Measurements from ENCODE around the gene PITX1. TPM values are rescaled to one million over a fixed set of nuclear protein-coding genes. Genes with fewer than 3 reads are reported as not detected.

The PITX1 gene
- total and polyA plus RNA-seq, 7 experiments from 2014 or later: 0.17 TPM; not detected in 6

DNA sequence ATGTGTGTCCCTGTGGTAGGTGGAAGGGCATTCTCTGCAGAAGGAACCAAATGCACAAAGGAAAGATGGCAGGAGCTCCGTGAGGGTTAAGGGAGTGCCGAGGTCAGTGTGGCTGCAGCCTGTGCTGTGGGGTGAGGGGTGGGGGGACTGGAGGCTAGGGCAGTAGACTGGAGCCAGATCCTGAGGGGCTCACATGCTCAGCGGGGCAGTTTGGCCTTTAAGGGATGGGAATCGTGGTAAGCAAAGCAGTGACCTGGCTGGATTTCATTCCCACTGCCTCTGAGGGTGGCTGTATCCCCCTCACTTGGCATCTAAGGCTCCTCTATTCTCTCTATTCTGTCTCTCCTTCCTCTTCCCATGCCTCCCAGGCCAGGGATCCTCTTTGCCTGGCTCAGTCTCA is 15.6 kb downstream of the PITX1 start:
- POLR2A ChIA-PET: no interaction called here
- no peak for DNase-seq

DNA sequence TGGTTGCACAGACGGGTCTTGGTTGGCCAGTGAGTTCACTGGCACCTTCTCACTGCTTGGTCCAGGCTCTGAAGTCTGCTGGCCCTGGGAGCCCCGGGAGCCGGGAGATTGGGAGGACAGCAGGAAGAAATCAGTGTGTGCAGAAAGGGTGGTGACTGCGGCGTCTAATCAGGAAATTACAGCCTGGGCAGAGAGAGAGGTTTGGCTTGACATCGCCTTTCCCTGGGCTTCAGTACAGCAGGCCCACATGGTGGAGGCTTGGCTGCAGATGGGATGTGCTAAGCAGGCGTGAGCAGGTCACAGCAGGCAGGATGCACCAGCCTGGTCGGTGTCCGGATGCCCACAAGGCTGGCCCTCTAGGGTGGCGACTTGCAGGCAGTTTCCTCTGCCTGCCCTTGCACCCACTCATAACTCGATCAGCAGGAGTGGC is 17.2 kb downstream of the PITX1 start:
- intact Hi-C loops (cut with micrococcal nuclease): no loop called here
- Mint-ChIP-seq H3K27ac (no peak overlapping the region), H3K36me3 (no peaks in the 10 kb centered on the region), H3K27me3 (peaks cover 0 to 12% (median 0%) of the 10 kb centered on the region in 5 donors), H3K4me1 (no peaks in the 10 kb centered on the region), H3K9me3 (no peaks in the 10 kb centered on the region), H3K4me3 (no peak overlapping the region)
- Histone ChIP-seq H3K9me3 (ENCODE audit: control insufficient read depth in 2 of 3, low read length in 3 of 3) (no peaks in the 10 kb centered on the region), H3K27ac (ENCODE audit: low read depth, low read length) (no peak overlapping the region), H3K36me3 (ENCODE audit: control insufficient read depth in 2 of 3, insufficient read depth in 3 of 3, low read length in 3 of 3) (no peaks in the 10 kb centered on the region), H3K27me3 (ENCODE audit: control insufficient read depth in 2 of 2, insufficient read depth in 2 of 2, low read length in 2 of 2) (no peaks in the 10 kb centered on the region), H3K4me1 (ENCODE audit: control insufficient read depth in 2 of 2, insufficient read depth in 2 of 2, low read length in 2 of 2) (no peaks in the 10 kb centered on the region), H3K4me3 (ENCODE audit: low read length) (no peak overlapping the region)
- no peak for ATAC-seq
- peak in 1 of 9 donors; percentile 12 for DNase-seq
- ChIA-PET CTCF (no interaction called here), POLR2A (no interaction called here)

More for the DNA sequence above, 15.6 kb downstream of the PITX1 start:
- Histone ChIP-seq H3K27ac (ENCODE audit: low read depth, low read length) (no peak overlapping the region), H3K27me3 (ENCODE audit: control insufficient read depth in 2 of 2, insufficient read depth in 2 of 2, low read length in 2 of 2) (no peaks in the 10 kb centered on the region), H3K9me3 (ENCODE audit: control insufficient read depth in 2 of 3, low read length in 3 of 3) (no peaks in the 10 kb centered on the region), H3K4me1 (ENCODE audit: control insufficient read depth in 2 of 2, insufficient read depth in 2 of 2, low read length in 2 of 2) (no peaks in the 10 kb centered on the region), H3K4me3 (ENCODE audit: low read length) (no peak overlapping the region), H3K36me3 (ENCODE audit: control insufficient read depth in 2 of 3, insufficient read depth in 3 of 3, low read length in 3 of 3) (no peaks in the 10 kb centered on the region)
- CTCF ChIA-PET: interaction anchor here (0.6 kb wide), 1 partner anchor 814 kb away, joined by 3 read pairs; no protein-coding TSS in a partner anchor
- no peaks in the 10 kb centered on the region for H3K9me3 Mint-ChIP-seq
- H3K4me3 Mint-ChIP-seq: no peak overlapping the region
- H3K36me3 Mint-ChIP-seq: peaks cover 0 to 3% (median 0%) of the 10 kb centered on the region in 5 donors
- no peak overlapping the region for H3K27ac Mint-ChIP-seq
- peaks cover 0 to 22% (median 5%) of the 10 kb centered on the region in 5 donors for H3K27me3 Mint-ChIP-seq
- intact Hi-C loops (cut with micrococcal nuclease): no loop called here
- H3K4me1 Mint-ChIP-seq: no peaks in the 10 kb centered on the region
- ATAC-seq: no peak

GRCh38 chr5:135015942-135016341 is 18.1 kb downstream of the PITX1 start:
- Histone ChIP-seq H3K27ac (ENCODE audit: low read depth, low read length) (no peak overlapping the region), H3K27me3 (ENCODE audit: control insufficient read depth in 2 of 2, insufficient read depth in 2 of 2, low read length in 2 of 2) (no peaks in the 10 kb centered on the region), H3K36me3 (ENCODE audit: control insufficient read depth in 2 of 3, insufficient read depth in 3 of 3, low read length in 3 of 3) (no peaks in the 10 kb centered on the region), H3K4me3 (ENCODE audit: low read length) (no peak overlapping the region), H3K4me1 (ENCODE audit: control insufficient read depth in 2 of 2, insufficient read depth in 2 of 2, low read length in 2 of 2) (no peaks in the 10 kb centered on the region), H3K9me3 (ENCODE audit: control insufficient read depth in 2 of 3, low read length in 3 of 3) (no peaks in the 10 kb centered on the region)
- POLR2A ChIA-PET: no interaction called here
- Mint-ChIP-seq H3K9me3 (no peaks in the 10 kb centered on the region), H3K27me3 (peaks cover 0 to 4% (median 0%) of the 10 kb centered on the region in 5 donors), H3K4me1 (no peaks in the 10 kb centered on the region), H3K4me3 (no peak overlapping the region), H3K36me3 (no peaks in the 10 kb centered on the region), H3K27ac (no peak overlapping the region)
- intact Hi-C loops (cut with micrococcal nuclease): no loop called here
- CTCF ChIA-PET: no interaction called here
- DNase-seq: no peak
- ATAC-seq: no peak

DNA sequence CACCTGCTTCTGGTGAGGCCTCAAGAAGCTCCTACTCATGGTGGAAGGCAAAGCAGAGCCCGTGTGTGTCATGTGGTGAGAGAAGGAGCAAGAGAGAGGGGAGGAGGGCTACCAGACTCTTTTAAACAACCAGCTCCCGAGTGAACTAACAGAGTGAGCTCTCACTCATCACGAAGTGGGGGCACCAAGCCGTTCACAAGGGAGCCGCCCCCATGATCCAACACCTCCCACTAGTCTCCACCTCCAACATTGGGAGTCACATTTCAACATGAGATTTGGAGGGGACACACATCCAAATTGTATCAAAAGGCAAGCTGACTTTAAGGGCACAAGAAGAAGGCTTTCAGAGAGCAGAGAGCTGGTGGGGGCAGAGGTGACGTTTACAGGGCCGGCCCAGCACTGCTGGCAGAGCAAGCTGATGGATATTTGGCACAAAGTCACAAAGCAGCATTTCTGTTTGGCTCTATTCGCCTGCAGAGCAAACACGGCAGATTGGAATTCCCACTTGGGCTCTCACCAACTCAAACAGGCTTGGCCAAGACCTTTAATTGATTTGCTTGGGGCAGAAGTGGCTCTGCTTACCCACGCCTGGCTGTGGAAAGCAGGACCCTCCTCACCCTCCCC is 20.0 kb downstream of the PITX1 start:
- POLR2A ChIA-PET: interaction anchor here (0.7 kb wide), 1 partner anchor 10 kb away, joined by 4 read pairs; no protein-coding TSS in a partner anchor
- H3K4me1 Mint-ChIP-seq: no peaks in the 10 kb centered on the region
- H3K36me3 Mint-ChIP-seq: peaks cover 0 to 3% (median 0%) of the 10 kb centered on the region in 5 donors
- H3K27me3 ChIP-seq (ENCODE audit: control insufficient read depth in 2 of 2, insufficient read depth in 2 of 2, low read length in 2 of 2): no peaks in the 10 kb centered on the region
- no peaks in the 10 kb centered on the region for H3K9me3 ChIP-seq (ENCODE audit: control insufficient read depth in 2 of 3, low read length in 3 of 3)
- no peaks in the 10 kb centered on the region for H3K9me3 Mint-ChIP-seq
- no peak overlapping the region for H3K27ac ChIP-seq (ENCODE audit: low read depth, low read length)
- no peaks in the 10 kb centered on the region for H3K4me1 ChIP-seq (ENCODE audit: control insufficient read depth in 2 of 2, insufficient read depth in 2 of 2, low read length in 2 of 2)
- ATAC-seq (no peak), DNase-seq (no peak)
- peaks cover 0 to 4% (median 0%) of the 10 kb centered on the region in 5 donors for H3K27me3 Mint-ChIP-seq
- no peaks in the 10 kb centered on the region for H3K36me3 ChIP-seq (ENCODE audit: control insufficient read depth in 2 of 3, insufficient read depth in 3 of 3, low read length in 3 of 3)
- no peak overlapping the region for H3K4me3 Mint-ChIP-seq
- CTCF ChIA-PET: no interaction called here
- no peak overlapping the region for H3K4me3 ChIP-seq (ENCODE audit: low read length)
- H3K27ac Mint-ChIP-seq: no peak overlapping the region
- intact Hi-C loops (cut with micrococcal nuclease): no loop called here

DNA sequence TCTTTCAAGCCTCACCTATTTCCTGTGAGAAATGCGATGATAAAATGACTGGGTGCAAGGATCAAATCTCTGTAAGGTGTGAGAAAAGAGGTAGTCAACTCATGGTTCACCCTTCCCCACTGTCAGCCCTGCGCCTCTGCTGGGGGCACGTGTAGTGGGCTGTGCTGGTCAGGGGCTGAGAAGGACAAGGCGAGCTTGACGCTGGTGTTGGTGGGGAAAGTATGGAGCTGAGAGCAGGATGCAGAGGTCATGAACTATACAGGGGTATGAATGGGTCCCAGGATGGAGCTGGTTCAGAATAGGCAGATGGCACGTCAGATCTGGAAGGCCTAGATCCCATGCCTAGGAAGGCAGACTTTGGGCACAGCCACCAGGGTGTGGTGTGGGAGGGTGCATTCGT is 20.6 kb downstream of the PITX1 start:
- peaks cover 0 to 4% (median 0%) of the 10 kb centered on the region in 5 donors for H3K27me3 Mint-ChIP-seq
- ChIA-PET CTCF (no interaction called here), POLR2A (interaction anchor here (0.7 kb wide), 1 partner anchor 9 kb away, joined by 4 read pairs; no protein-coding TSS in a partner anchor)
- no peaks in the 10 kb centered on the region for H3K36me3 ChIP-seq (ENCODE audit: control insufficient read depth in 2 of 3, insufficient read depth in 3 of 3, low read length in 3 of 3)
- H3K4me1 Mint-ChIP-seq: no peaks in the 10 kb centered on the region
- no peak overlapping the region for H3K4me3 ChIP-seq (ENCODE audit: low read length)
- no peak overlapping the region for H3K27ac ChIP-seq (ENCODE audit: low read depth, low read length)
- DNase-seq (no peak), ATAC-seq (no peak)
- H3K9me3 Mint-ChIP-seq: no peaks in the 10 kb centered on the region
- peaks cover 0 to 4% (median 0%) of the 10 kb centered on the region in 5 donors for H3K36me3 Mint-ChIP-seq
- intact Hi-C loops (cut with micrococcal nuclease): no loop called here
- no peak overlapping the region for H3K4me3 Mint-ChIP-seq
- H3K4me1 ChIP-seq (ENCODE audit: control insufficient read depth in 2 of 2, insufficient read depth in 2 of 2, low read length in 2 of 2): no peaks in the 10 kb centered on the region
- H3K9me3 ChIP-seq (ENCODE audit: control insufficient read depth in 2 of 3, low read length in 3 of 3): no peaks in the 10 kb centered on the region
- H3K27me3 ChIP-seq (ENCODE audit: control insufficient read depth in 2 of 2, insufficient read depth in 2 of 2, low read length in 2 of 2): no peaks in the 10 kb centered on the region
- no peak overlapping the region for H3K27ac Mint-ChIP-seq

DNA sequence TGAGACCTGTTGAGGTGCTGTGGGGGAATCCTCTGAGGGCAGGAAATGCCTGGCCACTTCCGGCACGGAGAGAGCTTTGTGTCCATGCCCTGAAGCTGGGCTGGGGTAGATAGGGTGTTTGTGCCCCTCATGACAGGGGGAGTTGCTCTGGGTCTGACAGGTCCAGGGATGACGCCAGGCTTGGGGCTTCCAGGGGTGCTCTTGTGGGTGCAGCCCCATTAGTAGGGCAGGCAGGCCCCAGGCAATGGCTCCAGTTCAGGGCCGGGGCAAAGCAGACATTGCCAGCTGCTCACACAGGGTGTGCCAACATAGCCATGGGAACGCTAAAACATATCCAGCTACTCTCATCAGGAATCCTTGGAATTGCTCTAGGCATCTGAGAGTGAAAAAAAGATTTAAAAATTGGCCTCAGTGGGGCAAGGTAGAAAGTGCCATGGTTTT is 21.1 kb downstream of the PITX1 start:
- Histone ChIP-seq H3K27me3 (ENCODE audit: control insufficient read depth in 2 of 2, insufficient read depth in 2 of 2, low read length in 2 of 2) (no peaks in the 10 kb centered on the region), H3K27ac (ENCODE audit: low read depth, low read length) (no peak overlapping the region), H3K4me1 (ENCODE audit: control insufficient read depth in 2 of 2, insufficient read depth in 2 of 2, low read length in 2 of 2) (no peaks in the 10 kb centered on the region), H3K4me3 (ENCODE audit: low read length) (no peak overlapping the region), H3K9me3 (ENCODE audit: control insufficient read depth in 2 of 3, low read length in 3 of 3) (no peaks in the 10 kb centered on the region), H3K36me3 (ENCODE audit: control insufficient read depth in 2 of 3, insufficient read depth in 3 of 3, low read length in 3 of 3) (no peaks in the 10 kb centered on the region)
- Mint-ChIP-seq H3K9me3 (no peaks in the 10 kb centered on the region), H3K27ac (no peak overlapping the region), H3K27me3 (peaks cover 0 to 2% (median 0%) of the 10 kb centered on the region in 5 donors), H3K36me3 (peaks cover 0 to 6% (median 0%) of the 10 kb centered on the region in 5 donors), H3K4me1 (no peaks in the 10 kb centered on the region), H3K4me3 (no peak overlapping the region)
- POLR2A ChIA-PET: interaction anchor here (0.6 kb wide), 1 partner anchor 509 kb away, joined by 3 read pairs; no protein-coding TSS in a partner anchor
- intact Hi-C loops (cut with micrococcal nuclease): no loop called here
- ATAC-seq: no peak
- no peak for DNase-seq
- CTCF ChIA-PET: no interaction called here

GRCh38 chr5:135012033-135012588 is 21.9 kb downstream of the PITX1 start:
- intact Hi-C loops (cut with micrococcal nuclease): no loop called here
- no peak overlapping the region for H3K4me3 ChIP-seq (ENCODE audit: low read length)
- Mint-ChIP-seq H3K27ac (no peak overlapping the region), H3K27me3 (peaks cover 0 to 2% (median 0%) of the 10 kb centered on the region in 5 donors), H3K4me3 (no peak overlapping the region), H3K36me3 (peaks cover 0 to 10% (median 0%) of the 10 kb centered on the region in 5 donors), H3K9me3 (no peaks in the 10 kb centered on the region), H3K4me1 (no peaks in the 10 kb centered on the region)
- ATAC-seq: no peak
- no peaks in the 10 kb centered on the region for H3K36me3 ChIP-seq (ENCODE audit: control insufficient read depth in 2 of 3, insufficient read depth in 3 of 3, low read length in 3 of 3)
- POLR2A ChIA-PET: no interaction called here
- no peaks in the 10 kb centered on the region for H3K9me3 ChIP-seq (ENCODE audit: control insufficient read depth in 2 of 3, low read length in 3 of 3)
- DNase-seq: no peak
- no peak overlapping the region for H3K27ac ChIP-seq (ENCODE audit: low read depth, low read length)
- CTCF ChIA-PET: no interaction called here
- H3K27me3 ChIP-seq (ENCODE audit: control insufficient read depth in 2 of 2, insufficient read depth in 2 of 2, low read length in 2 of 2): no peaks in the 10 kb centered on the region
- H3K4me1 ChIP-seq (ENCODE audit: control insufficient read depth in 2 of 2, insufficient read depth in 2 of 2, low read length in 2 of 2): no peaks in the 10 kb centered on the region

All from naive thymus-derived CD4-positive, alpha-beta T cell (primary cell).